ENCODE results near the gene SLC25A19.

- no peak for TF ChIP-seq MAX (IDR thresholded peaks at IDR 0.05; ENCODE audit: low read depth, low read length)
- TF ChIP-seq CTCF (IDR thresholded peaks at IDR 0.05; ENCODE audit: low read depth, low read length) = no peak
- no peak for TF ChIP-seq POLR2A (IDR thresholded peaks at IDR 0.05; ENCODE audit: extremely low read depth, insufficient read length)
- no peak for TF ChIP-seq MYC (IDR thresholded peaks at IDR 0.05; ENCODE audit: low read depth, low read length)
Measured at GRCh38 chr17:75228847-75229246, 60.4 kb downstream of the SLC25A19 start.
